Iris pigment epithelial cell (primary cell): ENCODE measurements around the gene LPCAT1.
A peak's percentile ranks its signal among the peaks of the same experiment; 100 is the strongest.

ENCODE experiments used
- DNase-seq: peaks from one replicate; pipeline ENCODE4 v3.0.0-alpha.2; 2011; ENCODE audit warnings: low read depth

Gene LPCAT1

DNA sequence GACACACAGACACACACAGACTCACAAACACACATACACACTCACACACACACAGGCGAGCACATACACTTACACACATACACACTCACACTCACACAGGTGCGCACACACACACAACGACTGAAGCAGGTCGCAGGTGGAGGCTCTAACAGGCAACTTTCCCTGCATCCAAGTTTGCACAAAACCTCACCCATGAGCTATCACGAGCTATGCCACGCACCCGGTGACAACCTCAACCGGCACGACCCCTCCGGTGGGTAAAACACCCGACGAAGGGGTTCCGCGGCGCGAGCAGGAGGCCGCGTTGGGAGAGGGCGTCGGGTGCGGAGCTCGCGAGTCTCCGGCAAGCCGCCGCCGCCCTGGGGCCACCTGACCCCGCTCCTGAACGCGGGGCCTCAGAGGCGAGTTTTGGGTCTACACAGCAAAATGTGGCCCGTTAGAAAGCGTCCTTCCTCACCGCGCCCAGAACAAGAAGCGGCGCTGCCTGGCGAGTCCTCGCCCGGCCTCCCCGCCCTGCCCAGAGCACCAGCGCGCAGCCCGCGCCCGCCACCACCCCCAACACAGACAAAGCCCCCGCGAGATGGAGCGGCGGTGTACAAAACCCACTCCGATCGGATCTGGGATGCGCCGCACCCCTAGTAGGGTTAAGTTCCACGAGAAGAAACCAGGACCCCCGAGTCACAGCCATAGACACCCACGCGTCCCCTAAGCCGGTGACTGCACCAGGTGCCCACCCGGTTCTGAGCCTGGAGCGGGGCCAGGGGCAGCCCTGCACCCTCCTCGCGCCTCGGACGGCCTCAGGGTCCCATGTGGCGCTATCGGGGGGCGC lies 79.2 kb downstream of the LPCAT1 start:
- DNase-seq, result no peak

DNA sequence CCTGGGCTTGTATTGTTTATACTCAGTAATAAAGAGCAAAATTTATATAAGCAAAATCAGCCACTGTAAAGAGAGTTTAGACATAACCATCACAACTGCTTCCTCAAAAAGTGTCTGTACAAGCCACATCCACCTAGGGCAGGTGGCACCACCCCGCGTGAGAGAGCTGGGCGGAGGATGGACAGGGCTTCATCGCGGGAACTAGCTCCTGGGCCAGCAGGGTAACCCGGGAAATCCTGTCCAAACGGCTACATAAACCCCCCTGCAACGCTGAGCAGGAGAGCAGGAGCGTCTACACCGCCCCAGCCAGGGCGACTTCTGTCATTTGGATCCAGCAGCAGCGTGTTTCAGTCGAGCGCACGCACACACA lies 79.8 kb downstream of the LPCAT1 start:
- DNase-seq, result no peak

DNA sequence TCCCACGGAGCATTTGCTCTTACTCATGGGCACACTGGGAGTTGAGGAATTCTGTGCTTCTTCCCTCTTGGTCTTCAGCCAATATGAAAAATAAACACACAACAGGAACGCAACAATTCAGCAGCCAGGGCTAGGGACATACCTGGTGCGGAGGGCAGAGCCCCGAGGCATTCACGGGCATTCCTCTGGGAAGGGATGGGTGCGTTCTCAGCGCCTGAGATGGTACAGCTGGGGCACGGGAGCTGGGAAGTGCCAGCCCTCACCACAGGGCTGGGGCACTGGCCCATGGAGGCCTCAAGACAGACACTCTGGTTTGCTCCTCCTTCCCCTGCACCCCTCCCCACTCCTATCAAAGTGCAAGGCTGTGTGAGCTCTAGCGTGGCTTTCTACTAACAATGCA lies 80.6 kb downstream of the LPCAT1 start:
- no peak for DNase-seq

DNA sequence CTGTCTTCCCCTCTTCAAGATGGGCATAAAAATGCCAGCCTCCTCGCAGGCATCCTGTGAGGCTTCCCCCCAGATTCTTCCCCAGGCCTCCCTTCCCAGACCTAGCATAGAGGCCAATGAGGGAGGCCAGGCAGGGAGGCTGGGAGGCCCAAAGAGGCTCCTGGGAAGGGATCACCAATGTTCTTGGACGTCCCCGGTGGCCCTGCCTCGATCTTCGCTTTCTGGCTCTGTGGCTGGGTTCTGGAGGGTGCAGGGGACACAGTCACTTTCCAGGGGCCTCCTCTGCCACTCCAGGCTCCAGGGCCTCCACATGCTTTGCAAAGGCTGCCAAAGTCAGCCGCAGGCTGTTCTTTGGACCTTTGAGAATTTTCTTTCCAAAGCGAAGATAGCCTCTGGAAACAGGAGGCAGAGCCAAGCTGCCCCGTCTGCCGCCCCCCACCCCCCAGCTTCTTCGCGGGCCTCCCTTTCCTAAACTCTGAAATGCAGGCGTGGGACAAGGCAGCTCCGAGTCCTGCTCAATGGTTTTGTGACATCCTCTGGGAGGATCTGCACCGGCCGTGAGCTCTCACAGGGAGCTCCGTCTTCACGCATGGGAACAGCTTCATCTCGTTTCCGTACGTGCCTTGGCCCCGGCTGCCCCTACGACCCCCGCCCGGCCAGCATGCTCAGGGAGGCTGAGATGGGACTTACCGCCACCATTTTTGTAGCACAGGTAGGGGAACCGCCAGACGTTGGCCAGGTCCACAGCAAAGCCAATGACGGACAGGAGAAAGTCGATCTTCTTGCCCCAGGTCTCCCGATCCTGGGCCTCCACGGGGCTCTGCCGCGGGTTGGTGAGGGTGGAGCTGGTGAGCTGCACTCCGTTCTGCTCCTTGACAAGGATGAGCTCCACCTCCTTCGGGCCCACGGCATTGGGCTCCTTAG lies 81.3 kb downstream of the LPCAT1 start:
- no peak for DNase-seq

DNA sequence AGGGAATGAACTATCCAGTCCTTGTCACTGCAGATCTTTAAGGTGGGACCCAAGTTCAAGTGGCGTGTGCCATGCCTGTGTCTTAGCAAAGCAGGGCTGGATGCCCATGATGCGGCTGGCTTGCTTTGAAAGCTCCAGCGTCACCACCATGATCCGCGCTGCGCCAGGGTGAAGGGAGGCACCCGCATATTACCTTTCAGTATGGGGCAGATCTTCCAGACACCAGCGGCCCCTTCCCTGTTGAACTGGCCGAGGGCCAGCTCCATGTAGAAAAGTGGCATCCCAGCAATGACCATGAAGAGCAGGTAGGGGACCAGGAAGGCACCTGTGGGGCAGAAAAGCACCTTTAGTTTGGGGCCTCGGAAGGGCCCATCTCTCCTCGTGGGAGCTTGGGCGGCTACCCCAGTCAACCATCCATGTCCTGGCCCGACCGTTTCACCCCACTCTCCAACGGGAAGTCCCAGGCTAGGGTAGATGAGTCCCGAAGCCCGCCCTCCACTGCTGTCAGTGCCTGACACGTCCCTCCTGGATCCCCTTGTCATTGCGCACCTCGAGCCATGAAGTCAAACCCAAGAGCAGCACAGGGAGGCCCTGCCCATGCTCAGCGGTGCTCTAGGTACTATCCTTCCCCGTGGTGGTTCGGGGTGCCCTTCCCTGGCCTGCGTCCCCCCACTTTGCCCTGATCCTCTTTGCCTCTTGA lies 82.4 kb downstream of the LPCAT1 start:
- no peak for DNase-seq

DNA sequence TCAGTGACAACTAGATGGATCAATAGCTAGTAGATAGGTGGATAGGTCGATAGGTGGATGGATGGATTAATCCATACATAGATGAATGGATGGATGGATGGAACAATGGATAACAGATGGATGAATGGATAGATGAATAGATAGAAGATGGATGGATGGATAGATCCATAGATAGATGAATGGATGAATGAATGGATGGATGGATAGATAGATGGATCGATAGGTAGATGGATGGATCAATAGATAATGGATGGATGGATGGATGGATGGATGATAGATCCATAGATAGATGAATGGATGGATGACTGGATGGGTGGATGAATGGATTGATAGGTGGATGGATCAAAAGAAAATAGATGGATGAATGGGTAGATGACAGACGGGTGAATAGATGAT lies 83.7 kb downstream of the LPCAT1 start:
- no peak for DNase-seq

DNA sequence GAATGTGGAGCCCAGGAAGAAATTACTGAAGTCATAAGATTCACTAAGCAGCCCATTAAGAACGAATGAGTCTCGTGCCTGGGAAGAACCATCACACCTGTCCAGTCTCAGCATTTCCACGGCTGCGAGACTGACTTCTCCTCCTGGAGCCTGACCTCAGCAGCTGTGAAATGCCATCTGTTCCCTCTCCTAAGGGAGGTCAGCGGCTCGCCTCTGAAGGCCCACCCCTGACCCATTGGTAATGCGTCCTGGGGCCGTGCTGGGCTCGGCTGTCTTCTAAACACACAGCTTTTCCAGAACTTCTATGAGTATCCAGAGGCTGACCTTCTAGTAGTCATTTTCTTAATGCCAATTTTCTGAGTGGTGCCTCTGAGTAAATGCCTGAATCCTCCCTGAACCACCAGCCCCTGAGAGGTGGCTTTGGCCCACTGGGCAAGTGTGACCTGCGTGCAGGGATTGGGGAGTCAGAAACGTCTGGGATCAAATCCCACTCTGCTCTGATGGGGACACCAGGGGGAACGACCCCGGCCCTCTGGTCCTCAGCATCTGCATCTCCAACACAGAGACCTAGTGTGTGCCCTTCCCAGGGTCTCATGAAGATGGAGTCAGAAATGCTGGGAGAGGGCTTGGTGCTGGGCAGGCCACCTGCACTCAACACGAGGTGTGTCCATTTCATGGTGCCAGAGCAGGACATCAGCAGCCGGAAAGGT lies 84.2 kb downstream of the LPCAT1 start:
- DNase-seq, result no peak

DNA sequence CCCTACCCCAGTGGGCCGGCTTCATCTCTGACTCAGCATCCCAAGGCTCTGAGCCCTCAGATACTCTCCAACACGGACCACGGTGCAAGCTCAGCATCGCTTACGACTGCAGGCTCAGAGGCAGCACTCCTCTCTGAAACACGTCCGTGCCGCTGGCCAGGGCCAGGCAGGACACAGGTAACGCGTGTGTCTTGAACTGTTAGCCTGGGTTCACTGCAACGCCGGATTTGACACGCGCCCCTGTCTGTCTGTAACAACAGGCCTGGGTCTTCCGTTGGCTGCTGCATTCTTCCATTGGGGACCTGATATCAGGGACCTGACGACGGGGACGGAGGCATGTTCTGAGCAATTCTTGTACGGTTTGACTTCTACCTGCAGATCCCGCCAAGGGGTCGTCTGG lies 84.9 kb downstream of the LPCAT1 start:
- DNase-seq, result no peak

DNA sequence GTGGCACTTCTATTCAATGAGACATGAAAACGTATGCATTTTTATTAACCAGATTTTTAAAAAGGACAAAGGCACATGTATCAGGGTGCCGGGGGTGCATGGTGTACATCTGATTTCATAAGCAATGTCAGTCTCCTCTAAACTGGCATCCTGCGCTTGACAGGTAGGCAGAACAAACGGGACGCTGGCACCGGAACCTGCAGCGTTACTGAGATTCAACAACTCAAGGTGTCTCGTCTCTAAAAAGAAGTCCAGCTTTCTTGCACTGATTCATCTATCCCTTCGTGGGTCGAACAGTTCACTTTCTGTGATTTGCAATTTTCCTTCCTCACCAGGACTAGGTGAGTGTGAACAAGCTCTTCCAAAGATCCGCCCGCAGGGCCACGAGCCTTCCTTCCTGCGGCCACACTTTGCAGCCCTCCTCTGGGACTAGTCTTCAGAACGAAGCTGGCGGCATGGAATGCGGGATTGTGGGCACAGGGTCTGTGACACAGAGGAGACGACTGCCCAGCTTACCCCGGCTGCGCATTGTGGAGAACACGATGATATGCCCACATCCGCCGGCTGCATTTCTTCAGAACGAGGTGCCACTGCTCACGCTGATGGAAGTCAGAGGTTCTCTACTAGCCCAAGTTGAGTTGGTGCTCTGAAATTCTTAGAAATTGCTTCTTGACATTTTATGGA lies 85.7 kb downstream of the LPCAT1 start:
- DNase-seq, result no peak

DNA sequence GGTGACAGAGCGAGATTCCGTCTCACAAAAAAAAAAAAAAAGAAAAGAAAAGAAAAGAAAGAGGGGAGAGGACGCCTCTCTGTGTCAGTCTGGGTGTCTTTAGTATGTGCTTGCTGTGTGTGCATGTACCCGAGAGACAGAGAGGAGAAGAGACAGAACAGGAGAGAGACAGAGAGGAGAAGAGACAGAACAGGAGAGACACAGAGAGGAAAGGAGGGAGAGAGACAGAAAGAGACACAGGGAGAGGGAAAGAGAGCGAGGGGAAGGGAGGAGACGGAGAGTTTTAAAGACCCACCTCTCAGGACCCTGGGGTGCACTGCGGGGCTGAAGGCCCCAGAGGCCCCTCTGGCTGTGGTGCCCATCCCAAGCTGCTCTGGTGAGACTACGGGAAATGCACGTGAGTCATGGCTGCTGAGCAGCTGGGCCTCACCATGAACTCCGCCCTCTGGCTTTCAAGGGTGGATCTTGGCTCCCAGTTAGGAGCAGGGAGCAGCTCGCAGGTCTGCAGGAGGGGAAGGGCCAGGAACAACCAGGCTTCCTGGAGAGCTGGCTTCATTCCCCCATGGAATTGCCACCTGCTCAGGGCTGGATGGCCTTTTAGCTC lies 86.4 kb downstream of the LPCAT1 start:
- peak; percentile 14 for DNase-seq

DNA sequence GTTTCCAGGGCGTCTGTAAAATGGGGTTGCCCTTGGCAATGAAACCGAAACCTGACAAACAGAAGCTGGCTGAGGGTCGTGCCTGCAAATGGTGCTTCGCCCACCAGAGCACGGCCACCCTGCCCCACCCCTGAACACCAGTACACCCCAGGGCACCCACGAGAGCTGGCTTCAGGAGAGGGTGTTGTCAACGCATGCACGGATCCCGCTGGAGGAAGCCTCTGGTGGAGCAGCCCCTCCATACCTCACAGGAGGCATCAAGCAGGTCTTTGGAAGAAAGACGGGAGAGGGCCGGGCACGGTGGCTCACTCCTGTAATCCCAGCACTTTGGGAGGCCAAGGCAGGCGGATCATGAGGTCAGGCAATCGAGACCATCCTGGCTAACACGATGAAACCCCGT lies 87.1 kb downstream of the LPCAT1 start:
- no peak for DNase-seq

DNA sequence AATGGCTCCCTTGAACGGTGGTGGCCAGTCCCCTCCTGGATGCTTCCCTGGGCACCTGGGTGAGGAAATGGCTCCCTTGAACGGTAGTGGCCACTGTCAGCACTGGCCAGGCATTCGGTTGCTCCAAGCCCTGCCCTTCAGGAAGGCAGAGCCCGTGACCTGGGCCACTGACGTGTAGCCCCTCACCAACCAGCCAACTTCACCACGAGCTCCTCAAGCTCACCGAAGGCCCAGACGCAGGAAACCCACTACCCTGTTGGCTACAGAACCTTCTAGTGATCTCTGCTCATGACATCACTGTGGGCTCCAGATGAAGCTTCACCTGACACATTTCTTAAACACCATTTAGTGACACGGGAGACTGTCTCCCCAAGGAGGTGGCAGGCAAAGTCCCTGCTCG lies 87.7 kb downstream of the LPCAT1 start:
- no peak for DNase-seq

DNA sequence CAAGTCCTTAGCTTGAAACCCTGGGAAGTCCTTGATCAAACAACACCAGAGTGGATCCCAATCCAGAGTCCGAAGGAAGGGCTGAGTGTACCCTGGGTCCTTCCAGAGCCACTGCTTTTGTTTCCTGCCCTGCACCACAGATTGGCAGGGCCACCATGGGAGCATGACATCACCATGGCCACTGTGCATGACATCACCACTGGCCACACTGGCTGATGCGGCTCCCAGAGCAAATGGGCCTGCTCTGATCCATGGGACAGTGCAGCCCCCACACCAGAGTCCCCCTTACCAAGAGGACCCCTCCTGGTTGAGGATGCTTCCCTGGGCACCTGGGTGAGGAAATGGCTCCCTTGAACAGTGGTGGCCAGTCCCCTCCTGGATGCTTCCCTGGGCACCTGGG lies 88.4 kb downstream of the LPCAT1 start:
- no peak for DNase-seq

DNA sequence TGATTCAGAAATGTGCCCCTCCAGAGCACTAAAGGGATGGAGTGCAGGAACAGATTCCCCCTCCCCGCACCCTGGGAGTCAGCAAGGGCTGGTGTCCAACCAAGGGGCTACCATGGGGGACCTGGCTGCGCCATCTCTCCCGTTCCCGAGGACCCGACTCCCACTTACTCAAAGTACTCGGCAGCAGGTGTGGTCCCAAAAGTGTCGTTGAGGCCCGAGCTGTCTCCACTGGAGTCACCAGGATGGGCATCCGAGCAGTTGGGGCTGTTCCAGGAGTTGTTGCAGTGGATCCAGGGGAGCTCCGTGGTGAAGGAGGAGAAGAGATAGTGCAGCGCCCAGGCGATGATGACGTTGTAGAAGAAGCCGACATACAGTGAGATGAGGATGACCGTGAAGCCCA lies 91.5 kb downstream of the LPCAT1 start:
- no peak for DNase-seq

DNA sequence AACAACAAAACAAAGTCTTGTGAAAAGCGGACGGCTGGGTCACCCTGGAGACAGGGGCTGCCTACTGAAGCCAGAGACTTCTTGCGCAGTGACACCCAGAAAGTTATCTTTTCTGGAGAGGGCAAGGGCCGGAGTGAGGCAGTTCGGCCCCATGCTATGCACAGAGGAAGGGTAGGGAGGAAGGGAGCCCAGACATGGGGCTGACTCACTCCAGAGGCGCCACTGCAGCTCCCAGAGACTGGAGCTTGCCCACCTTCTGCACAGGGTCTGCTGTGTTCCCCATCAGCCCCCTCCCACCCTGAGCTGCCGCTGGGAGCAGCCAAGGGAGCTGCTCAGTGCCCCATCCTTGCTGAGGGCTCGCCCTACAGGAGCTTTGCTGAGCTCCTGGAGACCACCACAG lies 91.9 kb downstream of the LPCAT1 start:
- DNase-seq, result no peak

DNA sequence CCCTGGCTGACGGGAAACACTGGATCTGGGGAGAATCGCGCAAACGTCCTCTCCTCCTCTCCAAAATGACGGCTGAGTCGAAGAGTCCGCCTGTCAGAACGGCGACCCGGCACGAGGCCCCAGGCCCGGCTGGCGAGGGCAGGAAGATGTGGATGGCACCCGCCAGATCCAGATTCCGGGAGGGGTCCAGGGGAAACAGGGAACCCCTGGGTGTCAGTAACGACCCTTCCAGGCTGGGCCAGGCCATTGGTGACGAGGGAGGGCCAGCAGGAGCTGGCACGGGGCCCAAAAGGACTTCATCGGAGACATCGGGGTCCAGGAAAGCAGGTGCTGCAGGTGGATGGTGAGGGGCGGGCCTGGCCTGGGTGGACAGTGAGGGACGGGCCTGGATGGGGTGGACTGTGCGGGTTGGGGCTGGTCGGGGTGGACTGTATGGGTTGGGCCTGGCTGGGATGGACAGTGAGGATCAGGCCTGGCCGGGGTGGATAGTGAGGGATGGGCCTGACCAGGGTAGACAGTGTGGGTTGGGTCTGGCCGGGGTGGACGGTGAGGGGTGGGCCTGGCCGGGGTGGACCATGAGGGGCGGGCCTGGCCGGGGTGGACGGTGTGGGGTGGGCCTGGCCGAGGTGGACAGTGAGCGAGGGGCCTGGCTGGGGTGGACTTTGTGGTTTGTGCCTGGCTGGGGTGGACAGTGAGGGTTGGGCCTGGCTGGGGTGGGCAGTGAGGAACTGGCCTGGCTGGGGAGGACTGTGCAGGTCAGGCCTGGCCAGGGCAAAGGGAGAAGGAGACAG lies 92.5 kb downstream of the LPCAT1 start:
- no peak for DNase-seq

DNA sequence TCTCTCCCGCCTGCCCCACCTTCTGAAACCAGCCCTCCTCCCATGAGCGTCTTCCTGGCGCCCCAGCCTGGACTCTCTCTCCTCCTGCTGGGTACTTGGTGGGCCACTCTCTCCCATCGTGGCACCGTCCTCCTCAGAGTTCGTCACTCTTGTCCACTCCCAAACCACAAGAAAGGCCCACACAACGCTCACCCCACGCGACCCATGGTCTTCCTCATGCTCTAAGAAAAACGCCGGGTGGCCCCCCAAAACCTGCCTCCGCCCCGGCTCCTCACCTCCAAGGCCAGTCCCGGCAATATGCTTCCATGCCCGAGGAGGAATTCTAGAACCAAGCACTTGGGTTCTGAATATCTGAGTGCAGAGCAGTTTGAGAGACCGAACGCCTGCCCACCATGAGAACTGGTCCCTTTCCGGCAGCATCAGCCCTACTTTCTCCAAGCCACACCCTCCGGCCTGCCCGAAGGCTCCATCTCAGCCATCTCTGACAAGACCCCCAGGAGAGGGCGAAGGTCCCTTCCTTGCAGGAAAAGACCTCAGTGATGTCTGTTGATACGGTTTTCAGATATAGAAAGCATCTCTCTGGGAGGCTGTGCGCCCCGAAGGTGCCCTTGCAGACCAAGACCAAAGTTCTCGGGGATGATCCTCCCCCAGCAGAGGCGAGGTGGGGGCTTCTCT lies 93.5 kb downstream of the LPCAT1 start:
- no peak for DNase-seq

DNA sequence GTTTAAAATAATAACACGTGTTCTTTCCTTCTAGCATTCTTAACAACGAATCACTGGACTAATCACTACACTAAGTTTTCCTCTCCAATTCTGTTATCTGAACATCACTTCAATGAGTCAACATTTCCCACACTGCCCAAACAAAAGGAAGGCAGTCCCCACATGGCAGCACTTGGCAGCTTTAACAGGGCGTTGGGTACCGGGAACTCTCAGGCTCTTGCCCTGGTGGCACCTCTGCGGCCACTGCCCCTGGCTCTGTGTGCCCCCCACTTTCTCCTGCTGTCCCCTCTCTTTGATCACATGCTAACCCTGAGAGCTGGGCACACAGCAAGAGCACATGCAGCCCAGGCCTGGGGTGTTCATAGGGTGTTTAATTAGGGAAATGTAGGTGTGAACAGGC lies 94.3 kb downstream of the LPCAT1 start:
- no peak for DNase-seq

DNA sequence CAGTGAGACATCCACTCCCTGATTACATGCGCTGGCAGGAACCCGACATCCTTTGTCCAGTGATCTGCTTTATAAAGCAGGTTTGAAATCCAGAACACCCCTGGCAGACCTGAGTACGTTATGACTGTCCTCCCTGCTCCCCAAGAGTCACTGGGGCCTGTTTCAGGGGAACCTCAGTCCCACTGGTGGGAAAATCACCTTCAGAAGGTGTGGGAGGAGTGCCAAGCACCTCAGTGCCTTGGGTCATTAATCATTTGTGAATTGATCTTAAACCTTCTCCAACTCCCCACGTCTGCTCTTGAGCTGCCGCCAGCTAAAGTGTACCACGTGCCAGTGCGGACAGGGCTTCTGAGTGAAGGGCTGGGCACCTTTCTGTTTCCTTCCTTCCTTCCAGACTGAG lies 94.7 kb downstream of the LPCAT1 start:
- DNase-seq, result no peak

DNA sequence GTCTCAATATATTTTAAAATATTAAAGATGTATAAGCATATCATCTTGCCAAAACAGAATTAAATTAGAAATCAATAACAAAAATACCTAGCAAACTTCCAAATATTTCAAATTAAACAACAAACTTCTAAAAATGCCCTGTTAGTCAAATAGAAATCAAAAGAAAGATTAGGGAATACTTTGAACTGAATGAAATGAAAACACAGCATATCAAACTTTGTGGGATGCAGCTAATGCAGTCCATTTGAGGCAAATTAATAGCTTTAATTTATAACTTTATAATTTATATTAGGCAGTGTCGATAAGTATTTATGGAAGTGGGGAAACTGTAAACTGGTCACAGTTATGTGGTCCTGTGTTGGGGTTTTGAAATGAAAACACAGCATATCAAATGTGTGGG lies 95.7 kb downstream of the LPCAT1 start:
- DNase-seq, result no peak
